NCI-H524 treated with DMSO at 0.1 percent for 48 hours (cell line): ENCODE measurements around the gene TIAM1.
"Not testable (repeated sequence)": the region's sequence is repeated elsewhere in the genome, so short reads cannot be mapped to it uniquely, and the experiment has no call there.

ENCODE experiments used
- DNase-seq: peaks from one replicate; lab custom pipeline; 2025; lab: John Stamatoyannopoulos, UW

The TIAM1 gene

GRCh38 chr21:31254131-31254530, 89.9 kb downstream of the TIAM1 start:
- DNase-seq, result peak; percentile 7

- no peak for DNase-seq
These were observed 90.4 kb downstream of the TIAM1 start for GRCh38 chr21:31253684-31254083.

GRCh38 chr21:31252611-31253010, 91.5 kb downstream of the TIAM1 start:
- DNase-seq, result no peak

GRCh38 chr21:31252091-31252490, 92.0 kb downstream of the TIAM1 start:
- DNase-seq, result no peak

GRCh38 chr21:31251686-31252085, 92.4 kb downstream of the TIAM1 start:
- DNase-seq, result no peak

- DNase-seq, result no peak
These were observed 95.5 kb downstream of the TIAM1 start for GRCh38 chr21:31248598-31248997.

GRCh38 chr21:31243611-31244010, 100.5 kb downstream of the TIAM1 start:
- DNase-seq, result no peak

GRCh38 chr21:31236528-31236927, 107.5 kb downstream of the TIAM1 start:
- DNase-seq, result no peak

- no peak for DNase-seq
These were observed 108.2 kb downstream of the TIAM1 start for GRCh38 chr21:31235671-31236450.

GRCh38 chr21:31234936-31235335, 109.1 kb downstream of the TIAM1 start:
- DNase-seq, result no peak

- no peak for DNase-seq
These were observed 110.3 kb downstream of the TIAM1 start for GRCh38 chr21:31233711-31234110.

- DNase-seq, result no peak
These were observed 111.7 kb downstream of the TIAM1 start for GRCh38 chr21:31232344-31232743.

- DNase-seq, result no peak
These were observed 113.1 kb downstream of the TIAM1 start for GRCh38 chr21:31230937-31231336.

GRCh38 chr21:31228723-31229122, 115.3 kb downstream of the TIAM1 start:
- not testable (repeated sequence) for DNase-seq

GRCh38 chr21:31225713-31226112, 118.3 kb downstream of the TIAM1 start:
- no peak for DNase-seq

- DNase-seq, result no peak
These were observed 121.9 kb downstream of the TIAM1 start for GRCh38 chr21:31222142-31222541.

- no peak for DNase-seq
These were observed 123.0 kb downstream of the TIAM1 start for GRCh38 chr21:31221043-31221442.

- DNase-seq, result no peak
These were observed 123.5 kb downstream of the TIAM1 start for GRCh38 chr21:31220575-31220974.

- DNase-seq, result no peak
These were observed 125.0 kb downstream of the TIAM1 start for GRCh38 chr21:31218830-31219608.

- no peak for DNase-seq
These were observed 127.9 kb downstream of the TIAM1 start for GRCh38 chr21:31216206-31216605.

- no peak for DNase-seq
These were observed 130.3 kb downstream of the TIAM1 start for GRCh38 chr21:31213787-31214186.

GRCh38 chr21:31211836-31212235, 132.2 kb downstream of the TIAM1 start:
- DNase-seq, result no peak

GRCh38 chr21:31205412-31205811, 138.6 kb downstream of the TIAM1 start:
- DNase-seq, result no peak
